ENCODE data around the gene VPS35L.

VPS35L gene, protein sequence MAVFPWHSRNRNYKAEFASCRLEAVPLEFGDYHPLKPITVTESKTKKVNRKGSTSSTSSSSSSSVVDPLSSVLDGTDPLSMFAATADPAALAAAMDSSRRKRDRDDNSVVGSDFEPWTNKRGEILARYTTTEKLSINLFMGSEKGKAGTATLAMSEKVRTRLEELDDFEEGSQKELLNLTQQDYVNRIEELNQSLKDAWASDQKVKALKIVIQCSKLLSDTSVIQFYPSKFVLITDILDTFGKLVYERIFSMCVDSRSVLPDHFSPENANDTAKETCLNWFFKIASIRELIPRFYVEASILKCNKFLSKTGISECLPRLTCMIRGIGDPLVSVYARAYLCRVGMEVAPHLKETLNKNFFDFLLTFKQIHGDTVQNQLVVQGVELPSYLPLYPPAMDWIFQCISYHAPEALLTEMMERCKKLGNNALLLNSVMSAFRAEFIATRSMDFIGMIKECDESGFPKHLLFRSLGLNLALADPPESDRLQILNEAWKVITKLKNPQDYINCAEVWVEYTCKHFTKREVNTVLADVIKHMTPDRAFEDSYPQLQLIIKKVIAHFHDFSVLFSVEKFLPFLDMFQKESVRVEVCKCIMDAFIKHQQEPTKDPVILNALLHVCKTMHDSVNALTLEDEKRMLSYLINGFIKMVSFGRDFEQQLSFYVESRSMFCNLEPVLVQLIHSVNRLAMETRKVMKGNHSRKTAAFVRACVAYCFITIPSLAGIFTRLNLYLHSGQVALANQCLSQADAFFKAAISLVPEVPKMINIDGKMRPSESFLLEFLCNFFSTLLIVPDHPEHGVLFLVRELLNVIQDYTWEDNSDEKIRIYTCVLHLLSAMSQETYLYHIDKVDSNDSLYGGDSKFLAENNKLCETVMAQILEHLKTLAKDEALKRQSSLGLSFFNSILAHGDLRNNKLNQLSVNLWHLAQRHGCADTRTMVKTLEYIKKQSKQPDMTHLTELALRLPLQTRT

GRCh38 chr16:19555186-19555937, at the start of gene VPS35L:
TSS of gene VPS35L (plus strand) at chr16:19555703. CDS start at chr16:19555730, 27 bp downstream.
- peak; percentile 93 to 96 for DNase-seq

GRCh38 chr16:19506965-19507364, 48.5 kb upstream of the VPS35L start:
- DNase-seq: no peak

- DNase-seq: no peak
These were observed 47.6 kb upstream of the VPS35L start for GRCh38 chr16:19507867-19508266.

- peak in 1 of 2 experiments; percentile 38 for DNase-seq
These were observed 43.2 kb upstream of the VPS35L start for GRCh38 chr16:19512297-19512696.

GRCh38 chr16:19513377-19514053, 42.0 kb upstream of the VPS35L start:
- no peak for DNase-seq

GRCh38 chr16:19515757-19516156, 39.7 kb upstream of the VPS35L start:
- no peak for DNase-seq

DNA sequence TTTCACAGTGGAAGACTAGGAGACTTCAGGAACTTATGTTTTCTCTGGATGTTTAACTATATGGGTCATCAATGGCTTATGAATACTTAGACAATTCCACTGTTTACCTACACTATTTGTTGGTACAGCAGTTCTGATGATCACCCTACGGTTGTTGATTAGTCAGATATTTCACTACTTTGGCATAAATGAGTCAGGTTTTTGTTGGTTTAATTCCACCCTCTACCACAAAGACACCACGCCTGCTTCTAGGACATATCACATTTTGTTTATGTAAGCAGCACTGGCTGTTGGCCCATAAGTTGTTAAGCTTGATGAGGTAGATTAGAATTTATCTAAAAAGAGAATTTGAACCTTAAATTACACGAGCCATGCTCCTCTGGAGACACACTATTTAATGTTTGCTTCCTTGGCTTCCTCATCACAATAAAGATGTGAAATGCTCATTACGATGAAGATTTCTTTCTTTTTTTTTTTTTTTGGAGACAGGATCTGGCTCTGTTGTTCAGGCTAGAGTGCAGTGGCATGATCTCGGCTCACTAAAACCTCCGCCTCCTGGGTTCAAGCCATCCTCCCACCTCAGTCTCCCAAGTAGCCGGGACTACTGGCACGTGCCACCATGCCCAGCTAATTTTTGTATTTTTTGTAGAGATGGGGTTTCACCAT, 37.9 kb upstream of the VPS35L start:
- DNase-seq: no peak

GRCh38 chr16:19518388-19518787, 37.1 kb upstream of the VPS35L start:
- DNase-seq: no peak

GRCh38 chr16:19520861-19521331, 34.6 kb upstream of the VPS35L start:
- peak in 1 of 2 experiments; percentile 21 for DNase-seq

GRCh38 chr16:19521471-19522396, 33.8 kb upstream of the VPS35L start, which contains the start of gene GDE1:
TSS of gene GDE1 (minus strand) at chr16:19522098. CDS start at chr16:19521964, 134 bp downstream.
- peak; percentile 87 to 96 for DNase-seq

DNA sequence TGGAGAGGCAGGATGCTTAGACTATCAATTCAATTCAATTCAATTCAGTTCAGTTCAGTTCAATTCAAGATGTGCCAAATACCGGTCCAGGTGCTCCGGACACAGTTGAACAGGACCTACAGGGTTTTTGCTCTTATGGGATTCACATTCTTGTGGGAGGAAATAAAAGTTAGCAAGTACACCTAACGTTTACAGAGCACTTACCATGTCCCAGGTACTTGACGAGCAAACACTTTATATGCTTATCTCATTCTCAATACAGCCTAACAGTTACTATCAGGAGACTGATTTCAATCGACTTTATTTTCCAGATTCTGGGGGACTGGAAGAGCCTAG, 33.1 kb upstream of the VPS35L start:
- no peak for DNase-seq

GRCh38 chr16:19522760-19523159, 32.7 kb upstream of the VPS35L start:
- peak; percentile 41 to 56 for DNase-seq

DNA sequence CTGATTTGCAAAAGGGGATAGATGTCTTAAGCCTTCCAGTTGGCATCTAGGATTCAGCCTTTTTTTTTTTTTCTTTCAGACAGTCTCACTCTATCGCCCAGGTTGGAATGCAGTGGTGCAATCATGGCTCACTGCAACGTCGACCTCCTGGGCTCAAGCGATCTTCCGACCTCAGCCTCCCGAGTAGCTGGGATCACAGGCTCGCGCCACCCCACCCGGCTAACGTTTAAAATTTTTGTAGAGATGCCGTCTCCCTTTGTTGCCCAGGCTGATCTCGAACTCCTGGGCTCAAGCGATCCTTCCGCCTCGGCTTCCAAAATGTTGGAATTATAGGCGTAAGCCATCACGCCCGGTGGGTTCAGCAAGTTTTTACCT, 32.3 kb upstream of the VPS35L start:
- DNase-seq: no peak

- DNase-seq: peak; percentile 91 to 98
These were observed 31.7 kb upstream of the VPS35L start, which contains the start of gene CCP110 for GRCh38 chr16:19523559-19524355. TSS of gene CCP110 (plus strand) at chr16:19523942. CDS start at chr16:19527882, 3,940 bp downstream.

GRCh38 chr16:19524356-19524615, 31.2 kb upstream of the VPS35L start:
- DNase-seq: no peak

DNA sequence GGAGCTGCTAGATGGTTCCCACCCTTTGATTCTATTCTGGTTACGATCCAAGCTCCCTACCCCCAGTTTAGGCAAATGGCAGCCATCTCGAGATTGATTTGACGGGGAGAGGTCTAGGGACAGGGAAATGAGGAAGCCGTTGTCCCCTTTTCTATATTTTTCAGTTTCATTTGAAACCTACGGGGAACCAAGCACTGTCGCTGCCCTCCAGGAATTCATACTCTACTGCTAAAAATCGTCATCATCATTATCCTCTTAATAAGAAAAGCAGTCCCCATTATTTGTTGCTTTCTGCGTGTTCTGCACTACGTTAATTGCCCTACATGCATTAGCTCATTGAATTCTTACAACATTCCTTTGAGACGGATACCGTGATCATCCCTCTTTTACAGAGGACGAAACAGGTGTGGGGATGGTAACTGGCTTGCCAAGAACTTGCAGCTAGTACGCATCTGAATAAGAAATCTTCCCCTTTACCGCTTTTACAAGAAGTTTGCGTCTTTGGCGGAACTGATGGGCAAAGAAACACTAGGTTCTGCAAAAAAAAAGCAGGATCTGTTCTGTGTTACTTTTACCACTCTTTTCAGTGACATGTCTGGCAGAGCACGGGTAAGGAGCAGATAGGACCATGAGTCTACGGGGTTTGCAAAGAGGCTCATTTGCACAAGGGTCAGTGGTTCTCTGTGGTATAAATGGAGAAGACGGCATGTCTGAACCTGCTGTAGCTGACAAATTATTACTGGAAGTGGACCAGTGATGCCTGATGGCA, 30.7 kb upstream of the VPS35L start:
- DNase-seq: peak; percentile 33 to 62

DNA sequence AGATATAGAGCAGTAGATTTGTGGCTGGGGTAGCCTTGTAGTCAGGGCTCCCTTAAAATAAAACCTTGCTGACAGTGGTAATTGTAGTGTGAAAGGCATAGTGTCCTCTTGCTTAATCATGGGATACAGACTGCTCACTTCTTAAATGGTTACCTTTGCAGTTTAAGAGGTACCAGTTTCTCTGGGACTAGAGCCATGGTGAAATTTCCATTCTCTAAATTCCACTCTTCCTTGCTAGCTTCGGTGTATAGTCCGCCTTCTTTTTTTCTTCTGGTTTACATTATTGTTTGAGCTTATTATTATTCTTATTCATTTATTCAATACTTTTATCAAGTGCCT, 30.1 kb upstream of the VPS35L start:
- DNase-seq: peak in 1 of 2 experiments; percentile 21

DNA sequence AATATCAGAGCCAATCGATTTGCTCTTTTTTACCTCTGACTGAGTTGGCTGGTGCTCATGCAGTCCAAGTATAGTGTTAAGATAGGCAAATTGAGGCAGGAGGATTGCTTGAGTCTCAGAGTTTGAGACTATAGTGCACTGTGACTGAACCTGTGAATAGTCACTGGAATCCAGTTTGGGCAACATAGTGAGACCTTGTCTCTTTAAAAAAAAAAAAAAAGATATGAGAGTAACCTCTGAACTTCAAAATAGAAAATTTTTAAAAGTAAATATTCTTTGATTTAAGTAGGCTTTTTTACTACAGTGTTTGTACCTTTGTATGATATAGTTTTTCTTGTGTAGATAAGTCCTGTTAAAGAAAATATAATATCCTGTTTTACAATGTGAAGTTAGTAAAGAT, 28.3 kb upstream of the VPS35L start:
- DNase-seq: peak in 1 of 2 experiments; percentile 14

- no peak for DNase-seq
These were observed 26.8 kb upstream of the VPS35L start for GRCh38 chr16:19528666-19529065.
